ENCODE results near the gene KDM5B.

The KDM5B gene

GRCh38 chr1:202807926-202808757 is at the start of gene KDM5B:
Gene KDM5B (minus strand): TSS chr1:202808421. CDS start chr1:202808305, 116 bp downstream.
- peaks cover 18% of the 10 kb centered on the region for H3K4me1 ChIP-seq (ENCODE audit: insufficient read depth, low read length)
- peak within 1 kb of the TSS; percentile 92 for H3K27ac ChIP-seq (ENCODE audit: low read depth, low read length)
- peak within 1 kb of the TSS; percentile 31 for H3K9ac ChIP-seq (ENCODE audit: low read length)
- no peaks in the 10 kb centered on the region for H3K9me3 ChIP-seq (ENCODE audit: low read length)
- H3K27me3 ChIP-seq (ENCODE audit: control insufficient read depth in 1 of 2, insufficient read depth in 2 of 2, low read length in 2 of 2): no peaks in the 10 kb centered on the region
- peak within 1 kb of the TSS; percentile 80 to 86 for H3K4me3 ChIP-seq (ENCODE audit: low read depth in 1 of 2, low read length in 2 of 2)
- H3K36me3 ChIP-seq (ENCODE audit: insufficient read depth, low read length): no peaks in the 10 kb centered on the region

GRCh38 chr1:202857136-202857610 is 49.0 kb upstream of the KDM5B start:
- no peak overlapping the region for H3K27ac ChIP-seq (ENCODE audit: low read depth, low read length)
- H3K9me3 ChIP-seq (ENCODE audit: low read length): no peaks in the 10 kb centered on the region
- H3K27me3 ChIP-seq (ENCODE audit: control insufficient read depth in 1 of 2, insufficient read depth in 2 of 2, low read length in 2 of 2): no peaks in the 10 kb centered on the region
- H3K36me3 ChIP-seq (ENCODE audit: insufficient read depth, low read length): no peaks in the 10 kb centered on the region
- H3K4me1 ChIP-seq (ENCODE audit: insufficient read depth, low read length): peaks cover 6% of the 10 kb centered on the region
- H3K4me3 ChIP-seq (ENCODE audit: low read depth in 1 of 2, low read length in 2 of 2): no peak overlapping the region
- H3K9ac ChIP-seq (ENCODE audit: low read length): no peak overlapping the region

GRCh38 chr1:202856014-202856413 is 47.8 kb upstream of the KDM5B start:
- H3K27me3 ChIP-seq (ENCODE audit: control insufficient read depth in 1 of 2, insufficient read depth in 2 of 2, low read length in 2 of 2): no peaks in the 10 kb centered on the region
- no peak overlapping the region for H3K9ac ChIP-seq (ENCODE audit: low read length)
- no peaks in the 10 kb centered on the region for H3K9me3 ChIP-seq (ENCODE audit: low read length)
- peaks cover 6% of the 10 kb centered on the region for H3K4me1 ChIP-seq (ENCODE audit: insufficient read depth, low read length)
- H3K4me3 ChIP-seq (ENCODE audit: low read depth in 1 of 2, low read length in 2 of 2): no peak overlapping the region
- H3K27ac ChIP-seq (ENCODE audit: low read depth, low read length): no peak overlapping the region
- H3K36me3 ChIP-seq (ENCODE audit: insufficient read depth, low read length): no peaks in the 10 kb centered on the region

- Histone ChIP-seq H3K27ac (ENCODE audit: low read depth, low read length) (no peak overlapping the region), H3K36me3 (ENCODE audit: insufficient read depth, low read length) (no peaks in the 10 kb centered on the region), H3K4me1 (ENCODE audit: insufficient read depth, low read length) (peaks cover 3% of the 10 kb centered on the region), H3K27me3 (ENCODE audit: control insufficient read depth in 1 of 2, insufficient read depth in 2 of 2, low read length in 2 of 2) (no peaks in the 10 kb centered on the region), H3K9ac (ENCODE audit: low read length) (no peak overlapping the region), H3K4me3 (ENCODE audit: low read depth in 1 of 2, low read length in 2 of 2) (no peak overlapping the region), H3K9me3 (ENCODE audit: low read length) (no peaks in the 10 kb centered on the region)
These were observed 46.6 kb upstream of the KDM5B start for GRCh38 chr1:202854787-202855186.

GRCh38 chr1:202852163-202852904 is 44.1 kb upstream of the KDM5B start:
- no peak overlapping the region for H3K27ac ChIP-seq (ENCODE audit: low read depth, low read length)

GRCh38 chr1:202850593-202851362 is 42.6 kb upstream of the KDM5B start:
- no peaks in the 10 kb centered on the region for H3K9me3 ChIP-seq (ENCODE audit: low read length)
- no peak overlapping the region for H3K4me3 ChIP-seq (ENCODE audit: low read depth in 1 of 2, low read length in 2 of 2)
- no peaks in the 10 kb centered on the region for H3K36me3 ChIP-seq (ENCODE audit: insufficient read depth, low read length)
- no peaks in the 10 kb centered on the region for H3K4me1 ChIP-seq (ENCODE audit: insufficient read depth, low read length)
- H3K27ac ChIP-seq (ENCODE audit: low read depth, low read length): no peak overlapping the region
- no peaks in the 10 kb centered on the region for H3K27me3 ChIP-seq (ENCODE audit: control insufficient read depth in 1 of 2, insufficient read depth in 2 of 2, low read length in 2 of 2)
- no peak overlapping the region for H3K9ac ChIP-seq (ENCODE audit: low read length)

More at GRCh38 chr1:202852163-202852904, 44.1 kb upstream of the KDM5B start:
- no peak overlapping the region for H3K9ac ChIP-seq (ENCODE audit: low read length)
- no peak overlapping the region for H3K4me3 ChIP-seq (ENCODE audit: low read depth in 1 of 2, low read length in 2 of 2)
- no peaks in the 10 kb centered on the region for H3K36me3 ChIP-seq (ENCODE audit: insufficient read depth, low read length)
- no peaks in the 10 kb centered on the region for H3K9me3 ChIP-seq (ENCODE audit: low read length)
- no peaks in the 10 kb centered on the region for H3K27me3 ChIP-seq (ENCODE audit: control insufficient read depth in 1 of 2, insufficient read depth in 2 of 2, low read length in 2 of 2)
- H3K4me1 ChIP-seq (ENCODE audit: insufficient read depth, low read length): no peaks in the 10 kb centered on the region

GRCh38 chr1:202848191-202848542 is 39.9 kb upstream of the KDM5B start:
- Histone ChIP-seq H3K36me3 (ENCODE audit: insufficient read depth, low read length) (no peaks in the 10 kb centered on the region), H3K4me3 (ENCODE audit: low read depth in 1 of 2, low read length in 2 of 2) (no peak overlapping the region), H3K4me1 (ENCODE audit: insufficient read depth, low read length) (no peaks in the 10 kb centered on the region), H3K27me3 (ENCODE audit: control insufficient read depth in 1 of 2, insufficient read depth in 2 of 2, low read length in 2 of 2) (no peaks in the 10 kb centered on the region), H3K9me3 (ENCODE audit: low read length) (no peaks in the 10 kb centered on the region), H3K9ac (ENCODE audit: low read length) (no peak overlapping the region), H3K27ac (ENCODE audit: low read depth, low read length) (no peak overlapping the region)

GRCh38 chr1:202844935-202845334 is 36.7 kb upstream of the KDM5B start:
- H3K27ac ChIP-seq (ENCODE audit: low read depth, low read length): no peak overlapping the region
- H3K27me3 ChIP-seq (ENCODE audit: control insufficient read depth in 1 of 2, insufficient read depth in 2 of 2, low read length in 2 of 2): no peaks in the 10 kb centered on the region
- H3K36me3 ChIP-seq (ENCODE audit: insufficient read depth, low read length): no peaks in the 10 kb centered on the region
- H3K9ac ChIP-seq (ENCODE audit: low read length): no peak overlapping the region
- no peak overlapping the region for H3K4me3 ChIP-seq (ENCODE audit: low read depth in 1 of 2, low read length in 2 of 2)
- no peaks in the 10 kb centered on the region for H3K9me3 ChIP-seq (ENCODE audit: low read length)
- H3K4me1 ChIP-seq (ENCODE audit: insufficient read depth, low read length): no peaks in the 10 kb centered on the region

- no peak overlapping the region for H3K4me3 ChIP-seq (ENCODE audit: low read depth in 1 of 2, low read length in 2 of 2)
- no peaks in the 10 kb centered on the region for H3K36me3 ChIP-seq (ENCODE audit: insufficient read depth, low read length)
- H3K27ac ChIP-seq (ENCODE audit: low read depth, low read length): no peak overlapping the region
- H3K27me3 ChIP-seq (ENCODE audit: control insufficient read depth in 1 of 2, insufficient read depth in 2 of 2, low read length in 2 of 2): no peaks in the 10 kb centered on the region
- no peaks in the 10 kb centered on the region for H3K4me1 ChIP-seq (ENCODE audit: insufficient read depth, low read length)
- H3K9ac ChIP-seq (ENCODE audit: low read length): no peak overlapping the region
- no peaks in the 10 kb centered on the region for H3K9me3 ChIP-seq (ENCODE audit: low read length)
These were observed 36.0 kb upstream of the KDM5B start for GRCh38 chr1:202844259-202844658.

- Histone ChIP-seq H3K9me3 (ENCODE audit: low read length) (no peaks in the 10 kb centered on the region), H3K4me1 (ENCODE audit: insufficient read depth, low read length) (no peaks in the 10 kb centered on the region), H3K36me3 (ENCODE audit: insufficient read depth, low read length) (no peaks in the 10 kb centered on the region), H3K27ac (ENCODE audit: low read depth, low read length) (no peak overlapping the region), H3K4me3 (ENCODE audit: low read depth in 1 of 2, low read length in 2 of 2) (no peak overlapping the region), H3K27me3 (ENCODE audit: control insufficient read depth in 1 of 2, insufficient read depth in 2 of 2, low read length in 2 of 2) (no peaks in the 10 kb centered on the region), H3K9ac (ENCODE audit: low read length) (no peak overlapping the region)
These were observed 34.9 kb upstream of the KDM5B start for GRCh38 chr1:202843081-202843480.

- no peaks in the 10 kb centered on the region for H3K36me3 ChIP-seq (ENCODE audit: insufficient read depth, low read length)
- no peaks in the 10 kb centered on the region for H3K27me3 ChIP-seq (ENCODE audit: control insufficient read depth in 1 of 2, insufficient read depth in 2 of 2, low read length in 2 of 2)
- H3K27ac ChIP-seq (ENCODE audit: low read depth, low read length): no peak overlapping the region
- no peak overlapping the region for H3K9ac ChIP-seq (ENCODE audit: low read length)
- no peak overlapping the region for H3K4me3 ChIP-seq (ENCODE audit: low read depth in 1 of 2, low read length in 2 of 2)
- no peaks in the 10 kb centered on the region for H3K4me1 ChIP-seq (ENCODE audit: insufficient read depth, low read length)
- no peaks in the 10 kb centered on the region for H3K9me3 ChIP-seq (ENCODE audit: low read length)
These were observed 29.6 kb upstream of the KDM5B start for GRCh38 chr1:202837746-202838262.
